Measurements from ENCODE around the gene PINLYP.

- TF ChIP-seq GATA2 (IDR thresholded peaks at IDR 0.05; ENCODE audit: low read depth, low read length), result no peak
- no peak for TF ChIP-seq GATA3 (IDR thresholded peaks at IDR 0.05; ENCODE audit: low read depth, low read length)
Observed at GRCh38 chr19:43526884-43527859, 48.4 kb upstream of the PINLYP start, which contains the start of gene ETHE1.

Data from SH-SY5Y (cell line).